HG03097 (cell line): Measurements from ENCODE around the gene CYP46A1.

Source experiments
- ATAC-seq: cut with Tn5 transposase; IDR thresholded peaks from one replicate; pipeline ENCODE4 v1.9.1; 2021; ENCODE audit not compliant: unreplicated experiment, low FRiP score

The CYP46A1 gene

DNA sequence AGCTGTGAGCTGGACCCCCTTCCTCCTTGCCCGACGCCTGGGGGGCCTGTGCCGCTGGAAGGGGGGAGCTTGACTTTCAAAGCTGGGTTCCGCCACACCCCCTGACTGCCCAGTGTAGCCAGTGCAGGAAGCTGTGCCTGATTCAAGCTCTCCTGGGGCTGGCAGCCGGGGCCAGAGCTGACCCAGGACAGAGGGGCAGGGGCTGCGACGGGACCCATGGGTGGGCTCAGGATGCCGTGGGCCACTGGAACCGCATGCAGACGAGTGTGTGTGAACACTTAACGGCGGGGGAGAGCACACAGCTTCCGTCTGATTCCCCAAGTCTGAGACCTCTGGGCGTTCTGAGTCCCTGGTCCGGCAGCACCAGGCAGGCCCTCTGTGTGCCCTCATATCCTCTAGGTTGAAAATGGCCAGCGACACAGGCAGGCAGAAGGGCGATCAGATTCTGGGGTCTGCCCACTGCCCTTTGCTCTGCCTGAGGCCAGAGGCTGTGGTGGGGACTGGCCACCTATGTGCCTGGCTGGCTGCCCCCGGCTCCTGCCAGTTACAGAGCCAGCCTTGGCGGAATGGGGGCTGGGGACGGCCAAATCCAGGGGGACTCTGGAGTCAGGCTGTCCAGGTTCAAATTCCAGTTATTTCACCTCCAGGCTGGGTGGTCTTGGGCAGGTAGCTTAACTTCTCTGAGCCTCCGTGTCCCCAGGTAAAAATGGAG, 54.0 kb downstream of the CYP46A1 start:
- no peak for ATAC-seq

DNA sequence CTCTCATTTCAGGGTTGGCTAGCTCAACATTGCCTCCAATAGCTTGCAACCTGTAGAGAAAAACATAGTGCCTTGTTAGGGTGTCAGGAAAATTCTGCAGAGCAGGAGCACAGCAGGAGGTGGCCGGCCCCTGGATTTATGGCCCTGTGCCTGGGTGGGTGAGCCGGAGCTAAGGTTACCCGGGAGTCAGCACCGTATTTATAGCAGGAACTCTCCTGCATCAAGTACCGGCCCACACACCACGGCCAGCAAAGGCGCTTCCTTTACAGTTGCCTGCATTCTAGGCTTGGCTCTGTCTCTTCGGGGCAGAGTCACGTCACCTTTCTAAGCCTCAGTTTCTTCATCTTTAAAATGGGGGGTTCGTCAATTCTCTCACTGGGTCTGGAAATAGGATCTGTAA, 56.3 kb downstream of the CYP46A1 start:
- ATAC-seq: no peak

DNA sequence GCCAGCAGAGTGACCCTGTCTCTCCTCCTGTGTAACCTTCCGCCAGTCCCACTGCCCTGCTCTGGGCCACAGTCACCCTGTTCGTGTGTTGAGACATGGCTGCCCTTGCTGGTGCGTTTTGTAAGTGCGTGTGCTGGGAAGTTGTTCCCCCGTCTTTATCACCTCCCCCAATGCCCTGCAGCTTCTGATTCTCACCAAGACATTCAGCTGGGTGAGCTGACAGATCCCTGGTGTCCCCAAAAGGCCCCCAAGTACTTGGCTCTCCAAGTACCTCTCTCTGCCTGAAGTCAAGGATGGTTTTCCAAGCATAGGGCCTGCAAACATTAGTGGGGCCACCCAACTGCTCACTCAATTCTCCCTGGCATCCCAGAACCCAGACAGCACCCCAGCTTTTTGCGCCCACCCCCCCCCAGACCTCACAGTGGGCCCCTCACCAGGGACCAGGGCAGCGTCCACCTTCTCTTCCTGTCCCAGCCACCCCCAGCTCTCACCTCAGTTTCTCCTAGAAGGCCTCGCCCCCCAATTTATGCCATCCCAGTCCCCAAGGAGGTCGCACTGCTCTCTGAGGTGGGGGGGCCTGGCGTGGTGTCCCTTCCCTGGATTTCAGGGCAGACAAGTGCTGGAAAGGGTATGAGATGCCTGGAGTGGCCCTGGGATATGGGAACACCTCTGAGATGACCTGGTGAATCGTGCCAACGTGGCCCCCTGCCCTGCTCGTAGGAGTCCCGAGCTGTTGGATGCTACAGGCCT, 57.3 kb downstream of the CYP46A1 start:
- ATAC-seq: no peak

DNA sequence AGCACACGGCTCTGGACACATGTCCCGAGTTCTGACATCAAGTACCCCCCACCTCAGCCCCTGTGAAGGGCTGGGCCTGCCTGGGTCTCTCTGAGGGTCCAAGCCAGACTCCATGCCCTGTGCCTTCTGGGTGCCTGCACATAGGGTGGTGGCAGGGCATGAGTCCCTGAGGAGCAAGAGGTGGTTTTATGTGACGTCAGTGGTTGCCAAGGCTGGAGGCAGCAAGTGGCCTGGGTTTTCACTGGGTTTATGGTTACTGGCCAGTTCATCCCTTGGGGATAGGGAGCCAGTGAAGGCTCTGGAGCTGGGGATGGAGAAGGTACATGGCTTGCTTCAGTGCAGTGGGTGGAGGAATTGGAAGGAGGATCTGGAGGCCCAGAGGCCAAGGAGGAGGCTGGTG, 58.0 kb downstream of the CYP46A1 start:
- no peak for ATAC-seq

DNA sequence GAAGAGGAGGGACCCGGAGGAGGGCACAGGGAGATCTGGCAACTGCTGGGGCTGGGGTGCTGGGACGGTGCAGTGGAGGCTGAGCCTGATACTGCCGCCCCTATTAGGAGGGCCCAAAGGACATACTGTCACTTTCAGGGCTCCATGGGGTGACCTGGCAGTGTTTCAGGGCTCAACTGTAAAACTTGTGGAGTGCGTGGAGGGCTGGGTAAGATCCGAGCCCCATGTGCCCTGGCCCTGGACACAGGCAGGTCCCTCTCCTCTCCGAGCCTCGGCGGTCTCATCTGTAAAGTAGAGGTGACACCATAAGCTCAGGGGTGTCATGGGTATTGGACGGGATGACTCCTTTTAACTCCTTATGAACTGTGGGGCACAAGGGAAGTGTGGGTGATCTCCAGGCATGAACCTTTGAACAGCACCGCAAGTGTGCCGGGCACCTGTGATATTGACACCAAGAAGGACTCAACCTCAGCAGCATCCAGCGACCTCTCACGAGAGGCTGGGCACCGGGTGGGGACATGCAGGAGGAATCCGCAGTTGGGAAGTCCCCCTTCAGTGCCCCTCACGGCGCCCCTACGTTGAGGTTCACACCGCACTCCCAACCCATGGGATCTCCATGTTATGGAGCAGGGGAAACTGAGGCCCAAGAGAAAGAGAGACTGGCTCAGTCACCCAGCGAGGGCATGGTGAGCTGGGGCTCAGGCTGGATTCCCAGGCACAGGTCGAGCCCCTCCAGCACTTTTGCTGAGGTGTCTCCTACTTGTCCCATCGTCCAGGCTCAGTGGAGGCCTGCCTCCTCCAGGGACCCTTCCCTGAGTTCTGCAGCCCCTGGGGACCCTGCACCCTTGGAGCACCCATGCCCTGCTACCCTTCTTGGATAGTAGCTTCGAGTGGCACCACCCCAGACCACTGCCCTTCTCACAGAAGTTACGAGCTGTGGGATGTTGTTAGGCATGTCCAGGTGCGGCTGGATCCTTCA, 58.7 kb downstream of the CYP46A1 start:
- ATAC-seq: no peak

DNA sequence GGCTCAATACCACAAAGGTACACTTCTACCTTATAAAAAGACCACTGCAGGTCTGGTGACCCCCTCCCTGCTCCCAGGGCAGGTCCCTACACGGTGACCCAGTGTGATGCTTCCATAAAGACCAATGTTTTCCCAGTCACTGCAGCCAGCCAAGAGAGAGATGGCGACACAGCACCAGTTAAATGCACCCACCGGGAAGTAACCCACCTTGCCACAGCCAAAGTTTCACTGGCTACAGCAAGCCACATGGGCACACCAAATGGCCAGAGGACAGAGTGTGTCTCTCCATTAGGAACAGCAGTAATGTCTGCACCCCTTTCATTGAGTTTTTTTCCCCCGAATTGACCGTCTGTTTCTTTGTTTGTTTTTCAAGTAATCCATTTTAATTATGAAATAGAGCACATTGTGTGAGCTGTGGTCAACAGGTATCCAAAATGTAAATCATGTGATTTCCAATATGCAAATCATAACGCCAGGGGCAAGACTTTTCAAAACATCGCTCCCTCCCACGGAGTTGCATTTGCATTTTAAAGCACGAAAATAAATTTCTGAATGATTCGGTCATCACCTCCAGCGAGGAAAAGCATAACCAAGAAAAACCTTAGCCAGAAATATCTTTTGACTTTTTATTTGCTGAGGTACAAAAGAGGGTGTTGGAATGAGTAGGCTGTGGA, 60.2 kb downstream of the CYP46A1 start:
- ATAC-seq: no peak

DNA sequence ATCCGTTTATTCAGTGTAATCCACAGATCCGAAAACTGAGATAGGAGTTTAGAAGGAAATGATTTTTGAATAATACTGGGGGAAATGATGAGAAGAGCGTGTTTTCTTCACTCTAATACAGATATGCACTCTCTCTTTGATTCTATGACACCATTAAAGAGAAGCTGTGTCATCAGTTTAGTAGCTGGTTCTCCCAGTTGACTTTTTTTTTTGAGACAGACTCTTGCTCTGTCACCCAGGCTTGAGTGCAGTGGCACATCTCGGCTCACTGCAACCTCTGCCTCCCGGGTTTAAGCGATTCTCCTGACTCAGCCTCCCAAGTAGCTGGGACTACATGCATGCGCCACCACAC, 60.8 kb downstream of the CYP46A1 start:
- ATAC-seq: no peak

DNA sequence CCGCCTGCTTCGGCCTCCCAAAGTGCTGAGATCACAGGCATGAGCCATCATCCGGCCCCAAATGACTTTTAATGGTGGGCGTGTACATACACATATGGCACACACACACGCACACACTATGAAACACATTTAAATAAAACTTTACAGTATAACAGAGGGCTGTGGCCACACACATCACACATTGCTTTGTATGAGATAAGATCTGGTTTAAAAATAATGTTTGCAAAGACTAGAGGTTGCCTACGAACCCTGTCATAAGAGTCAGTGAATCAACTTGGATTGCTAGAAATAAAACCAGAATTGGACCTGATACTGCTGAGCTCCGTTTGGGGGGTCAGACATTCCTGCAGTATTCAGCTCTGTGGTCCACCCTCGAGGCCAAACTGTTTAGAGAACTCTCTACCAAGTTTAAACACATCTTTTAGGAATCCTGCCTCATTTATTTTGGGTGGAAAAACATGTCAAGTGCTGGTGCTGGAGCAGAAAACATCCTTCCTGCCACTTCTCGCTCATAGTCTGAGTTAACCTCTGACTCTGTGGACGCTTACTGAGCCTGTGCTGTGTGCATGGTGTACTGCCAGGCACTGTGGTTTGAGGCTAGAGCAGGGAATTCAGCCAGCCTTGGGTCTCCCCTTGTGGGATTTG, 61.3 kb downstream of the CYP46A1 start:
- ATAC-seq: no peak

DNA sequence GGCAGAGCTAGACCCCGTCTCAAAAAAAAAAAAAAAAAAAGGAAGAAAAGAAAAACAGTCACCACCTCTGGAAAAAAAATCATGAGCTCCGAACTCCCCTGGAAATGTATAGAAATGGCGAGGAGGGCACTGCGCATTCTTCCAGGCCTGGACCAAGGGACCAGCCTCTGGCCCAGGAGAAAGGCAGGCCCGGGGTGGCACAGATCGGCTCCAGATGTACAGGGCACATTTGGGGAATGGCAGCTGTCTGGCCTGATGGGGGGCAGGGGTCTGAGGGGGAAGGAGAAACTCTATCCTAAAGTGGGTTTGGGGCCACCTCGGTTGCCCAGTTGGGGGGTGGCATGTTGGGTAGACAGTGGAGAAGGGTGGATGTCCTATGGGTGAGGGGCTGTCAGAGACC, 63.1 kb downstream of the CYP46A1 start:
- ATAC-seq: no peak

DNA sequence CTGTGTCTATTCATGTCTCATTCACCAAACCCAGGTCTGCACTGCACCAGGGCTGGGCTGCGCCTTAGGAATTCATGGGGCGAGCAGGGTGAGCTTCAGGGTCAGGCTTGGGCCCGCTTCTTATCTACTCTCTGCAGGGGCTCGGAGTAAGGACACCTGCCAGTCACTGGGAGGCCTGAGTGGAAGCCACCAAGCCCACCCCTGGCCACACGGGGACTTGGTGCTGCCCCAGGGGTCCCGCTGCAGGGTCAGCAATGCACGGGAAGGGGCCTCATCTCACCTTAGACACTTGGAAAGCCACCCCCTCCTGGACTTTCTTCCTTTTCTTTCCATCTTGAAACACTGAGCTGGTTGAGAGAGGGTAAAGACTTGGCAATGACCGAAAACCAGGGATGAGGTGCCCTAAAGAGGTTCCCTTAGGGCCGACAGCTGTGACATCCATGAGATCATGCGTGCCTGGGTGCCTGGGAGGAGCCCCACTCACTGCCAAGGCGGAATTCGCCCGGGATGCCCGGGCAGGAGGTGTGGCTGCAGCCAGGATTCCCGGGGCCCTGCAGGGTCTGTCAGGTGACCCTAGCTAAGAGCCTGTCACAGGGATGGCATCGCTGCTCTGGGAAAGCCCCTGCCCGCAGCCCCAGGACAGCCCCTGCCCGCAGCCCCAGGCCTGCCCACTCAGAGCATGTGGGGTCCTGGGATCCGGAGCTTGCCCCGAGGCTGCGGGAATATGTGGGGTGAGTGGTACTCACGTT, 63.7 kb downstream of the CYP46A1 start:
- no peak for ATAC-seq

DNA sequence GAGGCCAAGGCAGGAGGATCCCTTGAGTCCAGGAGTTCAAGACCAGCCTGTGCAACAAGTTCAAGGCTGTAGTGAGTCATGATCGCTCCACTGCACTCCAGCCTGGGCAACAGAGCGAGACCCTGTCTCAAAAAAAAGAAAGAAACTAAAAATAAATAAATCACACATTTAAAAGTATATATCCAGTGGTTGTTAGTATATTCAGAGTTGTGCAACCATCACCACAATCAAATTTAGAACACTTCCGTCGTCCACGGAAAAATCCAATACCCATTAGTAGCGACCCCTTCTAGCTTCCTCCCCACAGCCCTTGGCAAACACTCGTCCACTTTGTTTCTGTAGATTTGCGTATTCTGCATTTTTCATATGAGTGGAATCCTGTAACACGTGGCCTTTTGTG, 64.4 kb downstream of the CYP46A1 start:
- ATAC-seq: no peak

DNA sequence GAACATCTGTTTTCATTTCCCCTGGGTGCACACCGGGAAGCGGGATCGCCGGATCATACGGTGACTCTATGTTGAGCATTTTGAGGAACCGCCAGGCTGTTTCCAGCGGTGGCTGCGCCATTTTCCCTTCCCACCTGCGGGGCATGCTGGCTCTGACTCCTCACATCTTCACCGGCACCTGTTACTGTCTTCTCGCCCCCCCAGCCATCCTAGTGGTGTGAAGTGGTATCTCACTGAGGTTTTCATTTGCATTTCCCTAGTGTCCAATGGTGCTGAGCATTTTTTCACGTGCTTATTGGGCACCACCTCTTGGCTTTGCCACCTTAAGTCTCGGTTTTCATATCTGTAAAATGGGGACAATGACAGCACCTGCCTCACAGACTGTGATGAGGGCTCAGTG, 65.0 kb downstream of the CYP46A1 start:
- ATAC-seq: no peak

DNA sequence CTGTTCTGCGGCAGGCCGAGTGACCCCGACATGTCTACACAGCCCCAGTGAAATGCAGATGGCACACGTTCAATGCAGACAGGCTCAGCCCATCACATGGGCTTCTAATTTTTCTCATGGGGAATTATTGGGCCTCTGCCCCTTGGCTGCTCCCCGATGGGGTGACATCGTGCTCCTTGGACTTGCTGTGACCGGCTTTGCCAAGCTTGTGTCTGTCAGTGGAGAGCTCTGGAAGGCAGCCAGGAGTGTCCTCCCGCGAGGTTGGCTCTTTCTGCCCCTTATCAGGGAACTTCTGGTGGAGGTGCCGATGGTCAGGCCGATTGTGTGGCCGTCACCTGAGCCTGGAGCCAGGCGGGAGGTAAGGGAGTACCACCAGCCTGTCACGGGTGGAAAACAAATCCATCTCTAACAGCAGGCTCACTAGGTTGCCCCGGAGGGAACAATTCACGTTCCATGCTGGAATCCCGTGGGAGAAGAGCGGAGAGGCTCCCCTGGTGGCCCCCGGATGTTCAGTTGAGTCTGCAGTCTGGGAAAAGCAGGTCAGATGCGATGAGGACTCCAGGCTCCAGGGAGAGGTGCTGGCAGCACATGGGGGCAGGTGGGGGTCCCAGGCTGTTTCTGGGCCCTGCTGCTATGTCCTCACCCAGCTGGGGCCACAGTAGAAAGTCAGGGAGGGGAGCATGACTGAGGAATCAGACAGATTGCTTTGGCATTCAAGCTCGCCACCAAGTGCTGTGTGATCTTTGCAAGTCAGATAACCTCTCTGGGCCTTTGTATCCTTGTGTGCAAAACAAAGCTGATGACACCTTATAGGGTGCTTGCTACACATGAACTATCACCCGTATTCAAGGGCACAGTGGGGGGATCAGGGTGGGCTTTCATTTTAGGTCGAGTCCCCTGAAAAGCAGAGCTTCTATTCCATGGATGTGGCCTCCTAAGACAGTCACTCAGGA, 65.9 kb downstream of the CYP46A1 start:
- no peak for ATAC-seq

DNA sequence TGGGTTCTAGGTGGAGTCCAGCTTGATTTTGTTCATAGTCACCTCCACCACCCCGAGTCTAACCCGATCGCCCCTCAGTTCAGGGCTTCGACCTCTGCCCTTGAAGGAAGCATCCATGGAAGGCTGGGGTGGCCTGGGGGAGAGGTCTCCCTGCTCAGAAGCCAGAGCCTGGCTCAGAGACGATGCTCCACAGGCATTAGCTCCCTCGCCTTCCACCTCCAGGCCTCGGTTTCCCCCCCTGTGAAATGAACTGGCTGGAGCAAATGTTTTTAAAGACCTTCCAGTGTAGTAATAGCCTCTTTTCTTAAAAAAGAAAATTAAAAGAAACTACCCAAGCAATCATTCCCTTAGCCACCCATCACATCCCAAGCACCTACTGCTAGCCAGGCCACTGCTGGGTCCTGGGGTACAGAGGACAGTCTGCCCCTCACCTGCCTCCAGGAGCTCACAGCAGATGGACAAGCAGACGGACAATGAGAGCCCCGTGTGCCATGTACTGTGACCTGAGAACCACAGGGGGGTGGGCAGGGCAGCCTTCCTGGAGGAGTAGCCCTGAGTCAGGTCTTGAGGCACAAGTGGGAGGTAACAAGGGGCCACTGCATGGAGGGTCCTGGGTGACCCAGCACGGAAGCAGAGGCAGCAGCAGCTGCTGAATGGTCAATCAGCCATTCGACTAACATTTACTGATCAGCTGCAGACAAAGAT, 66.8 kb downstream of the CYP46A1 start:
- ATAC-seq: no peak

DNA sequence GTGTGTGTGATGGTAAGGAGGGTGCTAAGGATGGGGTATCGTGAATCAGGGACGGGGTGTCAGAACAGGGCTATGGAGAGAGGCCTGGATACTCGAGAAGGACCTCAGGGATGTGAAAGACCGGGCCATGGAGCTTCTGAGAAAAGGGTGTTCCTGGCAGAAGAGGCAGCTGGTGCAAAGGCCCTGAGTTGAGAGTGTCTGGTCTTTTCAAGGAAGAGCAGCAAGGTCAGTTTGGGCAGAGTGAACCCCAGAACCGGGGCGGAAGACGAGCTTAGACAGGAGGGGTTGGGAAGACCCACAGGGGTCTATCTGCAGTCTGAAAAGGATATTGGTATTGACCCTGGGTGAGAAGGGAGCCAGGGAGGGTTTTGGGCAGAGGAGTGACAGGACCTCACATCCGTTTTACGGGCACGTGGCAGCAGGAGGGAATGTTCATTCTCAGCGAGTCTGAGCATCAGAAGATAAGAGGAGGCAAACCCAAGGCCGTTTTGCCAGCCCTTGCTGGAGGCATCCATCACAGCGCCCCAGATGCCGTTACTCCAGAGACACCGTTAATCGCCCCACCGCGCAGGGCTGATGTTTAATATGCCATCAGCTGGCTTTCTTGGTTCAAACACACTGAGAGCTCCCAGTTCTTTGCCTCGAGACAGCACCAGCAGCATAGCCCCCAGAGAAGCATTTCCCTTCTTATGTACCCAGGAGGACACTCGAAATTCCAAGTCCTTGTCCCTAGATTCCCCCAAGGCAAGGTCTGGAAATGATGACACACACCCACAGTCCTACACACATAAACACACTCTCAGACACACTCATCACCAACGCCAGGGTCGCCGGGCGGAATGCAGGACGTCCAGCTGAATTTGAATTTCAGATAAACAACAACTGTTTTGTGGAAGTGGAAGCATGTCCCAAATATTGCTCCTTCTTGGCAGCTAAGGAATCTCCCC, 67.7 kb downstream of the CYP46A1 start:
- no peak for ATAC-seq

DNA sequence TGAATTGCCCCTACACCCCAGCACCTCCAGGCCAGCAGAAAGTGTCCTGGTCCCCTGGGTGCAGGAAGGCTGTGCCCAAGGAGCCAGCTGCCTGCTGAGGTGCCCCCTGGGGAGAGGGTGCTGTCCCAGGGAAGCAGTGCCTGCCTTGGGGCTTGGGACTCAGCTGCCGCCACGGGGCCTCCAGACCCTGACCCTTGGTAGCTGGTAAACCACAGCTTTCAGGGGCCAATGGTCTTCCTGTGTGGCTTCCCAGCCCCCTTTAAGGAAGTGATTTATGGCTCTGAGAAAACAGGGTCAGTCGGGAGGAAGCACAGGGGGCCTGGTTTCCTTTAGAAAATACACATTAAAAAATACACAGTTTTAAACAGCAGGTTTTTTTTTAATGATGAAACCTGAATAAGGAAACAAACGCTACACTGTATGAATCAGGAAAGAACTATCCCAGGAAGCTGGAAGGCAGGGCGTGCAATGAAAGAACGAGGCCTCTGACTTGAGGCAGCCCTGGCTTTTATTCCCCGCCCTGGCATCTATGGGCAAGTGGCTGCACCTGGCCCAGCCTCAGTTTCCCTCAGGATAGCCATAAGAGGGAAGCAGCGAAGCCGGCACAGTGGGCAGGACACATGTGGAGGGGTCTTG, 68.5 kb downstream of the CYP46A1 start:
- ATAC-seq: no peak
